Parathyroid adenoma (tissue), 2 donors: ENCODE results near the gene ZFP28.
A peak's percentile ranks its signal among the peaks of the same experiment; 100 is the strongest.

Experiments
- H2AFZ ChIP-seq: fragments of 300-600 bp; sonication (generic); one replicate; pipeline ENCODE4 v1.7.0; 2017; ENCODE audit warnings: antibody characterized with exemption, mild to moderate bottlenecking
- H3K27ac ChIP-seq: fragments of 300-600 bp; sonication (generic); one replicate; pipeline ENCODE4 v1.7.0; 2017
- H3K27me3 ChIP-seq: fragments of 300-600 bp; sonication (generic); one replicate; pipeline ENCODE4 v1.7.0; 2017; ENCODE audit warnings: low read length; ENCODE audit not compliant: control insufficient read depth, insufficient read depth
- H3K36me3 ChIP-seq: fragments of 300-600 bp; sonication (generic); one replicate; pipeline ENCODE4 v1.7.0; 2017; ENCODE audit warnings: low read length; ENCODE audit not compliant: control insufficient read depth, insufficient read depth
- H3K4me1 ChIP-seq: fragments of 300-600 bp; sonication (generic); one replicate; pipeline ENCODE4 v1.7.0; 2017; ENCODE audit warnings: control low read depth
- H3K4me2 ChIP-seq: fragments of 300-600 bp; sonication (generic); one replicate; pipeline ENCODE4 v1.7.0; 2017; ENCODE audit warnings: low read length
- H3K4me3 ChIP-seq: fragments of 300-600 bp; sonication (generic); one replicate; pipeline ENCODE4 v1.7.0; 2017; ENCODE audit warnings: low read depth, low read length
- H3K79me2 ChIP-seq: fragments of 300-600 bp; sonication (generic); one replicate; pipeline ENCODE4 v1.7.0; 2017; ENCODE audit warnings: control low read depth
- H3K9ac ChIP-seq: fragments of 300-600 bp; sonication (generic); one replicate; pipeline ENCODE4 v1.7.0; 2017; ENCODE audit warnings: mild to moderate bottlenecking
- H3K9me3 ChIP-seq: fragments of 300-600 bp; sonication (generic); one replicate; pipeline ENCODE4 v1.7.0; 2017; ENCODE audit warnings: low read length; ENCODE audit not compliant: control insufficient read depth
- TF ChIP-seq, protein P1 (sequence below): fragments of 300-600 bp; sonication (generic); IDR thresholded peaks from one replicate; pipeline ENCODE4 v1.7.0; 2017; ENCODE audit warnings: antibody characterized with exemption, mild to moderate bottlenecking
- donor health status: primary hyperparathyroidism.

Gene ZFP28

DNA sequence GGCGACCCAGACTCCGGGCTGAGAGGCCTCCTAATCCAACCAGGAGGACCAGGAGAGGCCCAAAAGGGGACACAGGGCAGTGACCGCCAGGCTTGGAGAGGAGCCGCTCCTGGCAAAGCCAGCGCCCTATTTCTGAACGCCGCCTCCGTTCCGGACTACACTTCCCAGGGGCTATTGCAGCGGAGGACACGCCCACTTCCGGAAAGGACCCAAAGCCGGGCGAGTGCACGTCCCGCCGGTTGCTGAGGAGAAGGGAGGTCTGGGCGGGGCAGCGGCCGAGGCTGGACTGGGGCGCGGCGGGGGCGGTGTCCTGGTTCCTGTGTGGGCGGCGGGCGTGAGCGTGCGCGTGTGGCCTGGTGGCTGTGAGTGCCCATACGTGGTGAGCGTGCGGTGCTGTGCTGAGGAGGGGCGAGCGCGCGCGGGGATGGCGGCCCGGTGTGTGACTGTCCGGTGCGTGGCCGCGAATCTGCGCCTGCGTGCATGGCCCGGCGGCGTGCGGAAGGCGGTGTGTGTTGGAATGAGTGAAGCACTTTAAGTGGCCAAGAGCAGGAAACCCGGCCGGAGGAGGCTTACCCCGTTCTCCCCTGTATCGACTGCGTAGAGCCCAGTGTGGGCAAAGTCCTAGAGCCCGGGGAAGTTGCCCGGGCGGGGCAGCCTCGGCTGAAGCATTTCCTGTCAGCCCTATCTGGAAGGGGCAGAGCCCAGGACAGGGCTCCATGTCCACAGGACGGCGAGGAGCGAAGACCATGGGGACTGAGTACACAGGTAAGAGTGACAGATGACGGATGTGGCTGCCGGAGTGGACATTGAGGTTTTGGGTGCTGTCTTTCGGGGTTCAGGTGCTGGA is 28.7 kb downstream of the ZFP28 start, which contains the start of gene ZNF470:
ZNF470 (plus strand) TSS at position 195 of the 847 bp plus-strand sequence. CDS start 2,844 bp downstream, outside the sequence.
- H3K27me3 ChIP-seq, result no peaks in the 10 kb centered on the region
- TF ChIP-seq, protein P1, sequence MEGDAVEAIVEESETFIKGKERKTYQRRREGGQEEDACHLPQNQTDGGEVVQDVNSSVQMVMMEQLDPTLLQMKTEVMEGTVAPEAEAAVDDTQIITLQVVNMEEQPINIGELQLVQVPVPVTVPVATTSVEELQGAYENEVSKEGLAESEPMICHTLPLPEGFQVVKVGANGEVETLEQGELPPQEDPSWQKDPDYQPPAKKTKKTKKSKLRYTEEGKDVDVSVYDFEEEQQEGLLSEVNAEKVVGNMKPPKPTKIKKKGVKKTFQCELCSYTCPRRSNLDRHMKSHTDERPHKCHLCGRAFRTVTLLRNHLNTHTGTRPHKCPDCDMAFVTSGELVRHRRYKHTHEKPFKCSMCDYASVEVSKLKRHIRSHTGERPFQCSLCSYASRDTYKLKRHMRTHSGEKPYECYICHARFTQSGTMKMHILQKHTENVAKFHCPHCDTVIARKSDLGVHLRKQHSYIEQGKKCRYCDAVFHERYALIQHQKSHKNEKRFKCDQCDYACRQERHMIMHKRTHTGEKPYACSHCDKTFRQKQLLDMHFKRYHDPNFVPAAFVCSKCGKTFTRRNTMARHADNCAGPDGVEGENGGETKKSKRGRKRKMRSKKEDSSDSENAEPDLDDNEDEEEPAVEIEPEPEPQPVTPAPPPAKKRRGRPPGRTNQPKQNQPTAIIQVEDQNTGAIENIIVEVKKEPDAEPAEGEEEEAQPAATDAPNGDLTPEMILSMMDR, result no peak
- no peaks in the 10 kb centered on the region for H3K79me2 ChIP-seq
- no peak within 1 kb of the TSS for H3K9ac ChIP-seq
- H3K9me3 ChIP-seq, result no peaks in the 10 kb centered on the region
- no peaks in the 10 kb centered on the region for H3K36me3 ChIP-seq
- no peaks in the 10 kb centered on the region for H3K4me1 ChIP-seq
- peak within 1 kb of the TSS; percentile 89 for H3K4me2 ChIP-seq
- peak within 1 kb of the TSS; percentile 64 for H3K27ac ChIP-seq
- peak within 1 kb of the TSS; percentile 82 for H2AFZ ChIP-seq
- peak within 1 kb of the TSS; percentile 97 for H3K4me3 ChIP-seq

DNA sequence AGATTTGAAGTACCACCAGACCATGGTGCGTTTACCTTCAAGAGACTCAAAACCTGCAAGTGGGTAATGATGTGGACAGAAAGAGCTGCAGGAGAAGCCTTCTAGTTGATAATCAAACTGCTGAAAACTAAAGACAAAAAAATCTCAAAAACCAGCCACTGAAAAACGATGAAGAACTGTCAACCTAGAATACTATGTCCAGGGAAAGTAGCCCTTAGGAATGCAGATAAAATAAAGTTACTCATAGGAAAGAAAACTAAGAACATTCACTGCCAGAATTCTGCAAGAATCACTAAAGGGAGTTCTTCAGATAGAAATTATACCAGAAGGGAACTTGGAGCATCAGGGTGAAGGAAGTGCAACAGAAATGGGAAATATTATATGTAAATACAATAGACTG is 33.8 kb downstream of the ZFP28 start:
- H3K9ac ChIP-seq, result no peak overlapping the region
- H3K27me3 ChIP-seq, result no peaks in the 10 kb centered on the region
- H3K4me1 ChIP-seq, result no peaks in the 10 kb centered on the region
- H2AFZ ChIP-seq, result no peak overlapping the region
- no peaks in the 10 kb centered on the region for H3K79me2 ChIP-seq
- H3K4me3 ChIP-seq, result no peak overlapping the region
- H3K27ac ChIP-seq, result no peak overlapping the region
- H3K36me3 ChIP-seq, result peaks cover 15% of the 10 kb centered on the region
- peaks cover 5% of the 10 kb centered on the region for H3K9me3 ChIP-seq
- no peak overlapping the region for H3K4me2 ChIP-seq
- TF ChIP-seq, protein P1, result no peak

DNA sequence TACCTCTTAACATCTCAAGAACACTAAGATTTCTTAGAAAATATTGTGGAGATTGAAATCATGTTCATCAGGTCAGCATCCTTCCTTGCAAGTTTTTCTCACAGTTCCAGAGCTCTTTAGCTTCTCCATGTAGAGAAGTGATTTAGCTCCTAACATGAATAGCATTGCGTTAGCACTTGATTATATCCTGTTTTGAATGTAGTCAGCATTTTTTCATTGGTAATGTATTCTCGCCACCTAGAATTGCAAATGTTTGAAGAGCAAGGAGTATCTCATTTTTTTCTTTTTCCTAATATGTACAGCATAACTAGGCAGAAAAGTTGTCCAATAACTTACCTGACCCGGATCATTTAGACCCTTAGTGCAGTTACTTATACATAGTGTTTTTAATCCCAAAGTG is 35.2 kb downstream of the ZFP28 start:
- TF ChIP-seq, protein P1, result no peak
- H3K27me3 ChIP-seq, result no peaks in the 10 kb centered on the region
- no peak overlapping the region for H3K9ac ChIP-seq
- H3K36me3 ChIP-seq, result peaks cover 15% of the 10 kb centered on the region
- no peak overlapping the region for H3K4me2 ChIP-seq
- no peak overlapping the region for H3K4me3 ChIP-seq
- H3K9me3 ChIP-seq, result peaks cover 5% of the 10 kb centered on the region
- H3K79me2 ChIP-seq, result no peaks in the 10 kb centered on the region
- no peak overlapping the region for H2AFZ ChIP-seq
- H3K27ac ChIP-seq, result no peak overlapping the region
- no peaks in the 10 kb centered on the region for H3K4me1 ChIP-seq

DNA sequence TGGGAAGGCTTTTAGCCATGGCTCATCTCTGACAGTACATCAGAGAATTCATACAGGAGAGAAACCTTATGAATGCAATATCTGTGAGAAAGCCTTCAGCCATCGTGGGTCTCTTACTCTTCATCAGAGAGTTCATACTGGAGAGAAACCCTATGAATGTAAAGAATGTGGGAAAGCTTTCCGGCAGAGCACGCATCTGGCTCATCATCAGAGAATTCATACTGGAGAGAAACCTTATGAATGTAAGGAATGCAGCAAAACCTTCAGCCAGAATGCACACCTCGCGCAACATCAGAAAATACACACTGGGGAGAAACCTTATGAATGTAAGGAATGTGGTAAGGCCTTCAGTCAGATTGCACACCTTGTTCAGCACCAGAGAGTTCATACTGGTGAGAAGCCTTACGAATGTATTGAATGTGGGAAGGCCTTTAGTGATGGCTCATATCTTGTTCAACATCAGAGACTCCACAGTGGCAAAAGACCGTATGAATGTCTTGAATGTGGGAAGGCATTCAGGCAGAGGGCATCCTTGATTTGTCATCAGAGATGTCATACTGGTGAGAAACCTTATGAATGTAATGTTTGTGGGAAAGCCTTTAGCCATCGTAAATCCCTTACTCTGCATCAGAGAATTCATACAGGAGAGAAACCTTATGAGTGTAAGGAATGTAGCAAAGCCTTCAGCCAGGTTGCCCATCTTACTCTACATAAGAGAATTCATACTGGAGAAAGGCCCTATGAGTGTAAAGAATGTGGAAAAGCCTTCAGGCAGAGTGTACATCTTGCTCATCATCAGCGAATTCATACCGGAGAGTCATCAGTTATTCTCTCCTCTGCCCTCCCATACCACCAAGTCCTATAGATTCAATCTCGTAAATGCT is 39.2 kb downstream of the ZFP28 start:
- no peaks in the 10 kb centered on the region for H3K27me3 ChIP-seq
- TF ChIP-seq, protein P1, result no peak
- H3K4me2 ChIP-seq, result no peak overlapping the region
- H3K9me3 ChIP-seq, result peaks cover 13% of the 10 kb centered on the region
- no peak overlapping the region for H2AFZ ChIP-seq
- H3K79me2 ChIP-seq, result no peaks in the 10 kb centered on the region
- H3K27ac ChIP-seq, result no peak overlapping the region
- H3K36me3 ChIP-seq, result peaks cover 15% of the 10 kb centered on the region
- H3K9ac ChIP-seq, result no peak overlapping the region
- H3K4me3 ChIP-seq, result no peak overlapping the region
- no peaks in the 10 kb centered on the region for H3K4me1 ChIP-seq
